ENCODE results near the gene POU4F2.
"Not testable (repeated sequence)": the region's sequence is repeated elsewhere in the genome, so short reads cannot be mapped to it uniquely, and the experiment has no call there.

The POU4F2 gene

GRCh38 chr4:146661367-146661766, 22.7 kb downstream of the POU4F2 start:
- no peak for DNase-seq

GRCh38 chr4:146663968-146664311, 25.2 kb downstream of the POU4F2 start:
- DNase-seq, result not testable (repeated sequence)

- DNase-seq, result no peak
Measured at GRCh38 chr4:146674829-146675570, 36.3 kb downstream of the POU4F2 start.

Data from SHP77 (cell line).